ENCODE measurements around the gene ARID1B. TPM values are rescaled to one million over a fixed set of nuclear protein-coding genes. Genes with fewer than 3 reads are reported as not detected.
A peak's percentile ranks its signal among the peaks of the same experiment; 100 is the strongest.

The ARID1B gene
- total RNA-seq, 1 experiment from 2014 or later: 24.2 TPM

- Histone ChIP-seq H3K9ac (ENCODE audit: low read length) (no peak overlapping the region), H3K27me3 (ENCODE audit: low read length) (no peaks in the 10 kb centered on the region), H3K36me3 (ENCODE audit: low read depth, low read length) (no peaks in the 10 kb centered on the region), H3K4me1 (ENCODE audit: insufficient read depth, low read length) (peaks cover 37% of the 10 kb centered on the region), H3K79me2 (ENCODE audit: low read length) (no peaks in the 10 kb centered on the region), H3K9me3 (ENCODE audit: low read length) (no peaks in the 10 kb centered on the region), H3K4me2 (ENCODE audit: low read length) (no peak overlapping the region), H3K9me2 (replicated peaks; ENCODE audit: low read length) (no peaks in the 10 kb centered on the region), H3F3A (ENCODE audit: low read length, unreplicated experiment) (no peaks in the 10 kb centered on the region), H3K4me3 (ENCODE audit: low read length) (no peak overlapping the region), H2AFZ (ENCODE audit: low read length) (no peak overlapping the region), H3K27ac (ENCODE audit: low read length) (no peak overlapping the region), H4K20me1 (ENCODE audit: low read length) (no peaks in the 10 kb centered on the region)
- TF ChIP-seq EZH2phosphoT487 (IDR thresholded peaks at IDR 0.05; ENCODE audit: borderline replicate concordance, low read length) (no peak), EZH2 (IDR thresholded peaks at IDR 0.05; ENCODE audit: low read length, unreplicated experiment) (no peak), CTCF (conservative IDR thresholded peaks at IDR 0.05; ENCODE audit: low read depth, low read length) (no peak)
- ATAC-seq: no peak
- ChIA-PET CTCF (no interaction called here), POLR2A (ENCODE audit: unreplicated experiment) (interaction anchor here (0.6 to 0.7 kb wide), 2 partner anchors 28 to 36 kb away, joined by 3 to 6 read pairs; no protein-coding TSS in a partner anchor)
- no TSS peak for BruUV-seq (replicated peaks)
- DNase-seq: no peak
- intact Hi-C loops (cut with micrococcal nuclease): loop anchor here (5.0 kb wide), 1 partner anchor 673 kb away; no protein-coding TSS in a partner anchor
Observed at GRCh38 chr6:157104803-157105202, 327.6 kb downstream of the ARID1B start.

GRCh38 chr6:157106487-157106886, 329.3 kb downstream of the ARID1B start:
- TF ChIP-seq EZH2phosphoT487 (IDR thresholded peaks at IDR 0.05; ENCODE audit: borderline replicate concordance, low read length) (no peak), EZH2 (IDR thresholded peaks at IDR 0.05; ENCODE audit: low read length, unreplicated experiment) (no peak), CTCF (conservative IDR thresholded peaks at IDR 0.05; ENCODE audit: low read depth, low read length) (no peak)
- CTCF ChIA-PET: no interaction called here
- POLR2A ChIA-PET (ENCODE audit: unreplicated experiment): no interaction called here
- H3K9me2 ChIP-seq (replicated peaks; ENCODE audit: low read length): no peaks in the 10 kb centered on the region
- H3F3A ChIP-seq (ENCODE audit: low read length, unreplicated experiment): no peaks in the 10 kb centered on the region
- ATAC-seq (peak; percentile 89), DNase-seq (peak; percentile 80)
- BruUV-seq (replicated peaks): no TSS peak
- H3K79me2 ChIP-seq (ENCODE audit: low read length): no peaks in the 10 kb centered on the region
- no peak overlapping the region for H3K9ac ChIP-seq (ENCODE audit: low read length)
- no peak overlapping the region for H2AFZ ChIP-seq (ENCODE audit: low read length)
- H3K27ac ChIP-seq (ENCODE audit: low read length): peak overlapping the region; percentile 79
- intact Hi-C loops (cut with micrococcal nuclease): loop anchor here (2.0 to 5.0 kb wide), 2 partner anchors 42 to 674 kb away; no protein-coding TSS in a partner anchor
- H3K4me1 ChIP-seq (ENCODE audit: insufficient read depth, low read length): peaks cover 37% of the 10 kb centered on the region
- no peaks in the 10 kb centered on the region for H4K20me1 ChIP-seq (ENCODE audit: low read length)
- H3K36me3 ChIP-seq (ENCODE audit: low read depth, low read length): no peaks in the 10 kb centered on the region
- H3K9me3 ChIP-seq (ENCODE audit: low read length): no peaks in the 10 kb centered on the region
- H3K4me3 ChIP-seq (ENCODE audit: low read length): no peak overlapping the region
- peak overlapping the region; percentile 66 for H3K4me2 ChIP-seq (ENCODE audit: low read length)
- no peaks in the 10 kb centered on the region for H3K27me3 ChIP-seq (ENCODE audit: low read length)

GRCh38 chr6:157107571-157107914, 330.4 kb downstream of the ARID1B start:
- Histone ChIP-seq H3K9me2 (replicated peaks; ENCODE audit: low read length) (no peaks in the 10 kb centered on the region), H3K4me1 (ENCODE audit: insufficient read depth, low read length) (peaks cover 37% of the 10 kb centered on the region), H2AFZ (ENCODE audit: low read length) (no peak overlapping the region), H3K4me3 (ENCODE audit: low read length) (no peak overlapping the region), H3K9me3 (ENCODE audit: low read length) (no peaks in the 10 kb centered on the region), H4K20me1 (ENCODE audit: low read length) (no peaks in the 10 kb centered on the region), H3F3A (ENCODE audit: low read length, unreplicated experiment) (no peaks in the 10 kb centered on the region), H3K79me2 (ENCODE audit: low read length) (no peaks in the 10 kb centered on the region), H3K9ac (ENCODE audit: low read length) (no peak overlapping the region; the same call in 1 of the 2 replicates), H3K27me3 (ENCODE audit: low read length) (no peaks in the 10 kb centered on the region), H3K36me3 (ENCODE audit: low read depth, low read length) (no peaks in the 10 kb centered on the region), H3K4me2 (ENCODE audit: low read length) (peak overlapping the region; percentile 43), H3K27ac (ENCODE audit: low read length) (peak overlapping the region; percentile 79)
- ChIA-PET POLR2A (ENCODE audit: unreplicated experiment) (no interaction called here), CTCF (interaction anchor here (0.6 kb wide), 1 partner anchor 32 kb away, joined by 5 read pairs; no protein-coding TSS in a partner anchor)
- DNase-seq: no peak
- intact Hi-C loops (cut with micrococcal nuclease): loop anchor here (2.0 to 5.0 kb wide), 2 partner anchors 41 to 675 kb away; no protein-coding TSS in a partner anchor
- TF ChIP-seq CTCF (conservative IDR thresholded peaks at IDR 0.05; ENCODE audit: low read depth, low read length): no peak
- TF ChIP-seq EZH2phosphoT487 (IDR thresholded peaks at IDR 0.05; ENCODE audit: borderline replicate concordance, low read length): no peak
- no peak for TF ChIP-seq EZH2 (IDR thresholded peaks at IDR 0.05; ENCODE audit: low read length, unreplicated experiment)
- BruUV-seq (replicated peaks): no TSS peak
- ATAC-seq: no peak
